Liver (tissue), 9 donors: ENCODE results near the gene KSR2. TPM values are rescaled to one million over a fixed set of nuclear protein-coding genes. Genes with fewer than 3 reads are reported as not detected.

ENCODE experiments used
- DNase-seq: peaks from one replicate; pipeline ENCODE4 v3.0.0-alpha.2; 2017; ENCODE audit warnings: low spot score
- H3K27ac ChIP-seq, 2 donors: one replicate each; pipeline ENCODE4 v1.7.0; 2013; ENCODE audit warnings: inconsistent platforms in 2 of 2, low read length in 2 of 2, control low read depth in 1 of 2, low read depth in 1 of 2, mild to moderate bottlenecking in 1 of 2
- H3K27me3 ChIP-seq, 4 donors: one replicate each; pipeline versions ENCODE4 v1.6.1 to v1.7.0; 2013; ENCODE audit warnings: low read length in 3 of 4, inconsistent platforms in 1 of 4, mild to moderate bottlenecking in 1 of 4, moderate library complexity in 1 of 4; ENCODE audit not compliant: control insufficient read depth in 4 of 4, insufficient read depth in 4 of 4
- H3K36me3 ChIP-seq, 4 donors: one replicate each; pipeline versions ENCODE4 v1.6.1 to v1.7.0; 2013; ENCODE audit warnings: low read length in 3 of 4, mild to moderate bottlenecking in 3 of 4, low read depth in 1 of 4, moderate library complexity in 1 of 4; ENCODE audit not compliant: control insufficient read depth in 4 of 4, insufficient read depth in 3 of 4
- H3K4me1 ChIP-seq, 4 donors: one replicate each; pipeline versions ENCODE4 v1.6.1 to v1.7.0; 2013; ENCODE audit warnings: low read length in 3 of 4, mild to moderate bottlenecking in 3 of 4, moderate library complexity in 1 of 4; ENCODE audit not compliant: control insufficient read depth in 4 of 4, insufficient read depth in 4 of 4
- H3K4me3 ChIP-seq, 3 donors: one replicate each; pipeline versions ENCODE4 v1.6.1 to v1.7.0; 2013; ENCODE audit warnings: low read length in 3 of 3, control low read depth in 1 of 3, low read depth in 1 of 3, mild to moderate bottlenecking in 1 of 3
- H3K9ac ChIP-seq, 2 donors: one replicate each; pipeline ENCODE4 v1.7.0; 2013; ENCODE audit warnings: low read length in 2 of 2, mild to moderate bottlenecking in 2 of 2, moderate library complexity in 2 of 2, control low read depth in 1 of 2, low read depth in 1 of 2
- H3K9me3 ChIP-seq, 4 donors: one replicate each; pipeline versions ENCODE4 v1.6.1 to v1.7.0; 2013; ENCODE audit warnings: low read length in 3 of 4; ENCODE audit not compliant: control insufficient read depth in 4 of 4
- EGR1 ChIP-seq, 2 donors: IDR thresholded peaks; 2 replicates each; pipeline ENCODE4 v1.6.1; 2016 to 2018; ENCODE audit warnings: antibody characterized with exemption in 2 of 2, low read depth in 2 of 2
- FOXA1 ChIP-seq: IDR thresholded peaks from 2 replicates; pipeline ENCODE4 v1.6.1; 2016; ENCODE audit warnings: antibody characterized with exemption
- FOXA2 ChIP-seq: IDR thresholded peaks from 2 replicates; pipeline ENCODE4 v1.6.1; 2016; ENCODE audit warnings: antibody characterized with exemption
- GABPA ChIP-seq, 2 donors: IDR thresholded peaks in 1 of 2; conservative IDR thresholded peaks in 1 of 2; 2 replicates each; pipeline ENCODE4 v1.6.1; 2016; ENCODE audit warnings: antibody characterized with exemption in 2 of 2, mild to moderate bottlenecking in 1 of 2, moderate library complexity in 1 of 2
- HNF4A ChIP-seq, 2 donors: conservative IDR thresholded peaks; 2 replicates each; pipeline ENCODE4 v1.6.1; 2016; ENCODE audit warnings: antibody characterized with exemption in 2 of 2, mild to moderate bottlenecking in 2 of 2
- HNF4G ChIP-seq: IDR thresholded peaks from 2 replicates; pipeline ENCODE4 v1.6.1; 2016; ENCODE audit warnings: antibody characterized with exemption
- JUND ChIP-seq, 2 donors: IDR thresholded peaks; 2 replicates each; pipeline ENCODE4 v1.6.1; 2016; ENCODE audit warnings: antibody characterized with exemption in 2 of 2
- RXRA ChIP-seq, 2 donors: IDR thresholded peaks; 2 replicates each; pipeline ENCODE4 v1.6.1; 2017 to 2018; ENCODE audit warnings: antibody characterized with exemption in 2 of 2, mild to moderate bottlenecking in 1 of 2
- TAF1 ChIP-seq: conservative IDR thresholded peaks from 2 replicates; pipeline ENCODE4 v1.6.1; 2016; ENCODE audit warnings: antibody characterized with exemption, mild to moderate bottlenecking
- YY1 ChIP-seq: IDR thresholded peaks from 2 replicates; pipeline ENCODE4 v1.6.1; 2016; ENCODE audit warnings: antibody characterized with exemption, mild to moderate bottlenecking
- WGBS: extraction: QIAGEN DNeasy Blood & Tissue Kit; methylation state at CpG from one replicate; pipeline ENCODE4 v1.1.7; 2013; 5-methylcytosine and 5-hydroxymethylcytosine counted together
- polyA plus RNA-seq, 2 donors: library from polyadenylated mRNA; stranded (reverse) in 1 of 2; unstranded in 1 of 2; fragments of 200-250 nt in 1 of 2; fragments of >200 nt in 1 of 2; fragmentation: Nextera tagmentation in 1 of 2; extraction: Ambion mirVana in 1 of 2; gene quantifications; one replicate each; pipeline versions ENCODE4 v1.2.1 to v1.2.3, GENCODE V29; 2013 to 2015
- total RNA-seq, 2 donors: library from RNA; depleted of rRNA; stranded (reverse); fragments of >200 nt; gene quantifications; one replicate each; pipeline ENCODE4 v1.2.3, GENCODE V29; 2014
- TF ChIP-seq, protein P1 (sequence below): fragments of 150-350 bp; IDR thresholded peaks from 2 replicates; pipeline ENCODE4 v1.5.1; 2017; ENCODE audit warnings: improper control_type of control experiment, low read depth, low read length; ENCODE audit not compliant: missing input control
- TF ChIP-seq, protein P2 (sequence below): IDR thresholded peaks from 2 replicates; pipeline ENCODE4 v1.6.1; 2016; ENCODE audit warnings: antibody characterized with exemption, mild to moderate bottlenecking
- TF ChIP-seq, protein P3 (sequence below): IDR thresholded peaks from 2 replicates; pipeline ENCODE4 v1.6.1; 2016; ENCODE audit warnings: antibody characterized with exemption
- TF ChIP-seq, protein P4 (sequence below): IDR thresholded peaks from 2 replicates; pipeline ENCODE4 v1.6.1; 2016; ENCODE audit warnings: antibody characterized with exemption
- donor health status: healthy.
- donor health status: healthy.
- donor health status: healthy.
- donor health status: healthy.
- donor health status: healthy.

KSR2 gene
- total and polyA plus RNA-seq, 4 donors: under 0.01 to 0.02 (median under 0.01) TPM; not detected in 1

DNA sequence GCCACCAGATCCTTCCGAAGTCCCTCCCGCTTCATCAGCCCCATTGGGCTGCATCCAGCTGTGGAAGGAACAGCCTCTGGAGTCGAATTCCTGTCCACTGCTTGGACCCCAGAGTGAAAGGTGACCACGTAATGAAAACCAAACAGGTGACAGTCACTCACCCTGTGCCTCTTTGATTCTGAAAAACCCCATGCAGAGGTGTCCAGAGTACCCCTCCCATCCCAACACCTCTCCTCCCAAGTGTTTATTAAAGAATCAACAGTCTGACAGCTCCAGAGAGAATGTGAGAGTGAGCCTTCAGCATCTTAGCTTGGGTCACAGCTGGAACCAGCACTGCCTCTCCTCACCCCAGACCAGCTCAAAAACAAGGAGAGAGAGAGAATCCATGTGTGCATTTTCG, 428.8 kb downstream of the KSR2 start:
- H3K27me3 ChIP-seq: no peaks in the 10 kb centered on the region
- no peaks in the 10 kb centered on the region for H3K9me3 ChIP-seq
- TF ChIP-seq FOXA1 (no peak), JUND (IDR thresholded peaks at IDR 0.05) (no peak), TAF1 (no peak), HNF4G (no peak), YY1 (no peak), EGR1 (IDR thresholded peaks at IDR 0.05; ENCODE audit: low read depth in 2 of 2) (no peak), RXRA (IDR thresholded peaks at IDR 0.05) (no peak), HNF4A (conservative IDR thresholded peaks at IDR 0.05) (no peak), FOXA2 (no peak)
- TF ChIP-seq, protein P1, sequence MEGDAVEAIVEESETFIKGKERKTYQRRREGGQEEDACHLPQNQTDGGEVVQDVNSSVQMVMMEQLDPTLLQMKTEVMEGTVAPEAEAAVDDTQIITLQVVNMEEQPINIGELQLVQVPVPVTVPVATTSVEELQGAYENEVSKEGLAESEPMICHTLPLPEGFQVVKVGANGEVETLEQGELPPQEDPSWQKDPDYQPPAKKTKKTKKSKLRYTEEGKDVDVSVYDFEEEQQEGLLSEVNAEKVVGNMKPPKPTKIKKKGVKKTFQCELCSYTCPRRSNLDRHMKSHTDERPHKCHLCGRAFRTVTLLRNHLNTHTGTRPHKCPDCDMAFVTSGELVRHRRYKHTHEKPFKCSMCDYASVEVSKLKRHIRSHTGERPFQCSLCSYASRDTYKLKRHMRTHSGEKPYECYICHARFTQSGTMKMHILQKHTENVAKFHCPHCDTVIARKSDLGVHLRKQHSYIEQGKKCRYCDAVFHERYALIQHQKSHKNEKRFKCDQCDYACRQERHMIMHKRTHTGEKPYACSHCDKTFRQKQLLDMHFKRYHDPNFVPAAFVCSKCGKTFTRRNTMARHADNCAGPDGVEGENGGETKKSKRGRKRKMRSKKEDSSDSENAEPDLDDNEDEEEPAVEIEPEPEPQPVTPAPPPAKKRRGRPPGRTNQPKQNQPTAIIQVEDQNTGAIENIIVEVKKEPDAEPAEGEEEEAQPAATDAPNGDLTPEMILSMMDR: no peak
- TF ChIP-seq, protein P2, sequence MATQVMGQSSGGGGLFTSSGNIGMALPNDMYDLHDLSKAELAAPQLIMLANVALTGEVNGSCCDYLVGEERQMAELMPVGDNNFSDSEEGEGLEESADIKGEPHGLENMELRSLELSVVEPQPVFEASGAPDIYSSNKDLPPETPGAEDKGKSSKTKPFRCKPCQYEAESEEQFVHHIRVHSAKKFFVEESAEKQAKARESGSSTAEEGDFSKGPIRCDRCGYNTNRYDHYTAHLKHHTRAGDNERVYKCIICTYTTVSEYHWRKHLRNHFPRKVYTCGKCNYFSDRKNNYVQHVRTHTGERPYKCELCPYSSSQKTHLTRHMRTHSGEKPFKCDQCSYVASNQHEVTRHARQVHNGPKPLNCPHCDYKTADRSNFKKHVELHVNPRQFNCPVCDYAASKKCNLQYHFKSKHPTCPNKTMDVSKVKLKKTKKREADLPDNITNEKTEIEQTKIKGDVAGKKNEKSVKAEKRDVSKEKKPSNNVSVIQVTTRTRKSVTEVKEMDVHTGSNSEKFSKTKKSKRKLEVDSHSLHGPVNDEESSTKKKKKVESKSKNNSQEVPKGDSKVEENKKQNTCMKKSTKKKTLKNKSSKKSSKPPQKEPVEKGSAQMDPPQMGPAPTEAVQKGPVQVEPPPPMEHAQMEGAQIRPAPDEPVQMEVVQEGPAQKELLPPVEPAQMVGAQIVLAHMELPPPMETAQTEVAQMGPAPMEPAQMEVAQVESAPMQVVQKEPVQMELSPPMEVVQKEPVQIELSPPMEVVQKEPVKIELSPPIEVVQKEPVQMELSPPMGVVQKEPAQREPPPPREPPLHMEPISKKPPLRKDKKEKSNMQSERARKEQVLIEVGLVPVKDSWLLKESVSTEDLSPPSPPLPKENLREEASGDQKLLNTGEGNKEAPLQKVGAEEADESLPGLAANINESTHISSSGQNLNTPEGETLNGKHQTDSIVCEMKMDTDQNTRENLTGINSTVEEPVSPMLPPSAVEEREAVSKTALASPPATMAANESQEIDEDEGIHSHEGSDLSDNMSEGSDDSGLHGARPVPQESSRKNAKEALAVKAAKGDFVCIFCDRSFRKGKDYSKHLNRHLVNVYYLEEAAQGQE: no peak
- TF ChIP-seq, protein P3, sequence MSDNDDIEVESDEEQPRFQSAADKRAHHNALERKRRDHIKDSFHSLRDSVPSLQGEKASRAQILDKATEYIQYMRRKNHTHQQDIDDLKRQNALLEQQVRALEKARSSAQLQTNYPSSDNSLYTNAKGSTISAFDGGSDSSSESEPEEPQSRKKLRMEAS: no peak
- TF ChIP-seq, protein P4, sequence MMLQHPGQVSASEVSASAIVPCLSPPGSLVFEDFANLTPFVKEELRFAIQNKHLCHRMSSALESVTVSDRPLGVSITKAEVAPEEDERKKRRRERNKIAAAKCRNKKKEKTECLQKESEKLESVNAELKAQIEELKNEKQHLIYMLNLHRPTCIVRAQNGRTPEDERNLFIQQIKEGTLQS: no peak
- DNase-seq: no peak
- H3K9ac ChIP-seq: no peak overlapping the region
- no peaks in the 10 kb centered on the region for H3K36me3 ChIP-seq
- H3K4me3 ChIP-seq: no peak overlapping the region
- WGBS: 62% methylated on average over 5 of the region's 5 CpGs
- H3K27ac ChIP-seq: no peak overlapping the region
- no peaks in the 10 kb centered on the region for H3K4me1 ChIP-seq

DNA sequence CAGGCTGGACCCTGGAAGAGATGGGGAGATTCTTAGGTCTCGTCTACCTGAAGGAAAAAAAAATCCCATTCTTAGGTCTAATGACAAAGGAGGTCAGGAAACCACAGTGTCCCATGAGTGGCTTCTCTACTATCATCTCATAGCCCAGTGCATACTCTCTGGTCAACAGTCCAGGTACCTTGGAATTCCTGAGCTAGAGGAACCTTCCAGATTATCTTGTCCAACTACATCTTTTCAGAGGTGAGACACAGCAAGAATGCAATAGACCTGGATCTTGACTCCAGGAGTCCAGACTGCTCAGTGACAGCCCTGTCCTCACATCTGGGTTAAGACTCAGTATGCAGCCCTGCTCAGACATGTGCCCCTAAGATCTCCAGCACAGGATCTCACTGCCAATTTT, 429.9 kb downstream of the KSR2 start:
- no peak overlapping the region for H3K4me3 ChIP-seq
- no peaks in the 10 kb centered on the region for H3K27me3 ChIP-seq
- no peak for TF ChIP-seq GABPA (IDR thresholded peaks at IDR 0.05 in 1 of 2, conservative IDR thresholded peaks at IDR 0.05 in 1 of 2)
- TF ChIP-seq, protein P3: no peak
- no peak for TF ChIP-seq TAF1
- TF ChIP-seq HNF4A (conservative IDR thresholded peaks at IDR 0.05): no peak
- no peak for TF ChIP-seq EGR1 (IDR thresholded peaks at IDR 0.05; ENCODE audit: low read depth in 2 of 2)
- TF ChIP-seq, protein P1: no peak
- 89% methylated on average over 1 of the region's 1 CpG for WGBS
- H3K9me3 ChIP-seq: no peaks in the 10 kb centered on the region
- H3K4me1 ChIP-seq: no peaks in the 10 kb centered on the region
- H3K9ac ChIP-seq: no peak overlapping the region
- DNase-seq: no peak
- H3K36me3 ChIP-seq: no peaks in the 10 kb centered on the region
- no peak overlapping the region for H3K27ac ChIP-seq
